ENCODE results near the gene LMO7.

- TF ChIP-seq, protein P1, sequence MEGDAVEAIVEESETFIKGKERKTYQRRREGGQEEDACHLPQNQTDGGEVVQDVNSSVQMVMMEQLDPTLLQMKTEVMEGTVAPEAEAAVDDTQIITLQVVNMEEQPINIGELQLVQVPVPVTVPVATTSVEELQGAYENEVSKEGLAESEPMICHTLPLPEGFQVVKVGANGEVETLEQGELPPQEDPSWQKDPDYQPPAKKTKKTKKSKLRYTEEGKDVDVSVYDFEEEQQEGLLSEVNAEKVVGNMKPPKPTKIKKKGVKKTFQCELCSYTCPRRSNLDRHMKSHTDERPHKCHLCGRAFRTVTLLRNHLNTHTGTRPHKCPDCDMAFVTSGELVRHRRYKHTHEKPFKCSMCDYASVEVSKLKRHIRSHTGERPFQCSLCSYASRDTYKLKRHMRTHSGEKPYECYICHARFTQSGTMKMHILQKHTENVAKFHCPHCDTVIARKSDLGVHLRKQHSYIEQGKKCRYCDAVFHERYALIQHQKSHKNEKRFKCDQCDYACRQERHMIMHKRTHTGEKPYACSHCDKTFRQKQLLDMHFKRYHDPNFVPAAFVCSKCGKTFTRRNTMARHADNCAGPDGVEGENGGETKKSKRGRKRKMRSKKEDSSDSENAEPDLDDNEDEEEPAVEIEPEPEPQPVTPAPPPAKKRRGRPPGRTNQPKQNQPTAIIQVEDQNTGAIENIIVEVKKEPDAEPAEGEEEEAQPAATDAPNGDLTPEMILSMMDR (IDR thresholded peaks at IDR 0.05) = no peak
- TF ChIP-seq POLR2A (IDR thresholded peaks at IDR 0.05) (no peak), POLR2AphosphoS5 (IDR thresholded peaks at IDR 0.05) (no peak)
Measured at GRCh38 chr13:75694722-75695121, 58.6 kb downstream of the LMO7 start.
